Measurements from ENCODE around the gene MTCH1. TPM values are rescaled to one million over a fixed set of nuclear protein-coding genes. Genes with fewer than 3 reads are reported as not detected.

The MTCH1 gene
- total RNA-seq, 1 donor from 2014 or later: 172 TPM

GRCh38 chr6:37022135-37022863, 36.3 kb upstream of the MTCH1 start:
- Histone ChIP-seq H3K27me3 (ENCODE audit: control insufficient read depth, insufficient read depth, low read length) (no peaks in the 10 kb centered on the region), H3K36me3 (ENCODE audit: control insufficient read depth, insufficient read depth, low read length) (no peaks in the 10 kb centered on the region), H3K4me3 (ENCODE audit: low read depth, low read length) (no peak overlapping the region)
- TF ChIP-seq CTCF (IDR thresholded peaks at IDR 0.05; ENCODE audit: insufficient read depth, low read length, poor library complexity, severe bottlenecking): no peak
- no peak for DNase-seq (ENCODE audit: low read depth)

DNA sequence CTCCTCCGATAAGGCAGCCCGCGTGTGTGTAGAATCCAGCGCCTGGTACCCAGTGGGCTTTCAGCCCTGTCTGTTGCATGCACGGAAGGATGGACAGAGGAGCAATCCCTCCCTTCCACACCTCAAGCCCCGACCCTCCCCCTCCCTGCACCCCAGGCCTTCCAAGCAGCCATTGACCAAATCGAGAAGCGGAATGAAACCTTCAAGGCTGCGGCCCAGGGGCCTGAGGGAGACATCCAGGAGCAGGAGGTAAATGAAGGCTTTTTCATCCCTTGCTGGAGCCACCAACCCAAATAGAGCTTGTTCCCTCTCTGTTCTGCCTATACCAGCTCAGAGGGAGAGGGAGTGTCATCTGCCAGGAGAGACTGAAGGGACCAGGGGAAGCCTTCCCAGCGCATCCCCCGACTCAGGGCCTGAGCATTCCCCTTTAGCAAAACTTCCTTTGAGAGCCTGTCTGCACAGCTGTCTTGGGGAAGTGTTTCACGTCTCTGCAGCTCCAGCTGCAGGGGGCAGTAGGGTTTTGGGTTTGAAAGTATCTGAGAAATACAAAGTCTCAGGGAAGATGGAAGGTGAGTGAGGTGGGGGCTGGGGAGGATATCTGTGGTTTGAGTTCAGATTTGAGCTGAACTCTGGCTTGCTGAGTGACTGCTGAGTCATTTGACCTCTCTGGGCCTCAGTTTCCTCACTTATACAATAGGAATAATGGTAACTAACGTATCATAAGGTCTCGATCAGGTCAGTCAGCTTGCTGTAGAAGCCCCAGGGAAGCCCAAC, 35.5 kb upstream of the MTCH1 start:
- H3K36me3 ChIP-seq (ENCODE audit: control insufficient read depth, insufficient read depth, low read length): no peaks in the 10 kb centered on the region
- no peak for DNase-seq (ENCODE audit: low read depth)

DNA sequence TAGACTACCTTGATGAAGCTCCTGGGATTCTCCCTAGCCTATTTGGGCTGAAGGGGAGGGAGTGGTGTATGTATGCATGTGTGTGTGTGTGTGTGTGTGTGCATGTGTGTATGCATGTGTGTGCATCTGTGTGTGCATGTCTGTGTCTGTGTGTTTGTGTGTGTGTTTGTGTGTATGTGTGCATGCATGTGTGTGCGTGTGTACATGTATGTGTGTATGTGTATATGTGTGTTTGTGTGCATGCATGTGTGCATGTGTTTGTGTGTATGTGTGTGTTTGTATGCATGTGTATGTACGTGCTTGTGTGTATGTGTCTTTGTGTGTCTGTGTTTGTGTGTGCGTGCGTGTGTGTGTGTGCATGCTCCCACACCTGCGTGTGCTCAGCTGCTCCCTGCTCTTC, 34.8 kb upstream of the MTCH1 start:
- TF ChIP-seq CTCF (IDR thresholded peaks at IDR 0.05; ENCODE audit: insufficient read depth, low read length, poor library complexity, severe bottlenecking): no peak
- Histone ChIP-seq H3K4me3 (ENCODE audit: low read depth, low read length) (no peak overlapping the region), H3K27me3 (ENCODE audit: control insufficient read depth, insufficient read depth, low read length) (no peaks in the 10 kb centered on the region), H3K36me3 (ENCODE audit: control insufficient read depth, insufficient read depth, low read length) (no peaks in the 10 kb centered on the region)
- DNase-seq (ENCODE audit: low read depth): no peak

More for the DNA sequence above, 35.5 kb upstream of the MTCH1 start:
- H3K4me3 ChIP-seq (ENCODE audit: low read depth, low read length): no peak overlapping the region
- H3K27me3 ChIP-seq (ENCODE audit: control insufficient read depth, insufficient read depth, low read length): no peaks in the 10 kb centered on the region
- peak; percentile 56 for TF ChIP-seq CTCF (IDR thresholded peaks at IDR 0.05; ENCODE audit: insufficient read depth, low read length, poor library complexity, severe bottlenecking)

DNA sequence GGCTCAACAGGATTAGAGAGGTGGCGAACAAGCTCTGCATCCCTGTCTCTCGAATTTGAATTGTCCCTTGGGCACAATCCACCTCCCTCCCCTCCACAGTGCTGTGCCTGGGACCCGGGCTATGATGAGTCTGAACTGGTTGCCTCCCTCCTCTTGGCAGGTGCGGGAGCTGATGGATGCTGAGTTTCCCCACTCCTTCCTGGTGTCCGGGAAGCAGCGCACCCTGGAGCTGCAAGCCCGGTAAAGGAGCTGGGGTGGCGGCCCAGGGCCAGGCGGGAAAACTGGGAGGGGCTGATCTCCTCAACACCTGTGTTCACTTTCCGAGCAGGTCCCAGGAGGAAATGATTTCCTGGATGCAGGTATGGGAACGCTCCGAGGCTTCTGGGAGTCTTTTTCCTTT, 34.4 kb upstream of the MTCH1 start:
- no peak for DNase-seq (ENCODE audit: low read depth)
- TF ChIP-seq CTCF (IDR thresholded peaks at IDR 0.05; ENCODE audit: insufficient read depth, low read length, poor library complexity, severe bottlenecking): no peak
- Histone ChIP-seq H3K4me3 (ENCODE audit: low read depth, low read length) (no peak overlapping the region), H3K27me3 (ENCODE audit: control insufficient read depth, insufficient read depth, low read length) (no peaks in the 10 kb centered on the region), H3K36me3 (ENCODE audit: control insufficient read depth, insufficient read depth, low read length) (no peaks in the 10 kb centered on the region)

DNA sequence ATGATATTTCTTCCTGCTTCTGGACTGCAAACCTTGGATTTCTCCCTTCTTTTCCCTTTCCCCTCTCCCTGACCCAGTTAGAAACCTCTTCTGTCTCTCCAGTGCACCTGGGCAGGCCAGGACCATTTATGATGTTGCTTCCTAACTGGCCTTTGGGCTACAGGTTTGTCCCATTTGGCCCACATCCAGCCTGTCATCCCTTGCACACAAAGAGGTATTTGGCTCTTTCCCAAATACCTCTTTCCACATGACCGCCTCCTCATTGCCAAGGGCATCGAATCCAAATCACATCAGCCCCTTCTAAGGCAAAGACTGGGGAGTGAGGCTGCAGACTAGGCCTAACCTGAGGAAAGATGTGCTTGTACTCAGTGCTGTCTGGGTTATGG, 33.1 kb upstream of the MTCH1 start:
- no peak for TF ChIP-seq CTCF (IDR thresholded peaks at IDR 0.05; ENCODE audit: insufficient read depth, low read length, poor library complexity, severe bottlenecking)
- Histone ChIP-seq H3K27me3 (ENCODE audit: control insufficient read depth, insufficient read depth, low read length) (no peaks in the 10 kb centered on the region), H3K4me3 (ENCODE audit: low read depth, low read length) (no peak overlapping the region), H3K36me3 (ENCODE audit: control insufficient read depth, insufficient read depth, low read length) (no peaks in the 10 kb centered on the region)
- no peak for DNase-seq (ENCODE audit: low read depth)
